GM12878 (cell line): ENCODE measurements around the gene GABRR1.

Experiments used
- GABPA ChIP-seq: IDR thresholded peaks from 2 replicates; pipeline ENCODE4 v1.6.1; 2014; ENCODE audit warnings: antibody characterized with exemption, low read depth, mild to moderate bottlenecking, inconsistent platforms
- IKZF1 ChIP-seq: fragments of 450-650 bp; conservative IDR thresholded peaks from 2 replicates; pipeline ENCODE4 v1.6.1; 2017; ENCODE audit warnings: antibody characterized with exemption, mild to moderate bottlenecking
- TF ChIP-seq, protein P1 (sequence below), 3 experiments: IDR thresholded peaks in 2 of 3; conservative IDR thresholded peaks in 1 of 3; 2 replicates each; pipeline ENCODE4 v1.5.1; 2011; ENCODE audit warnings: low read depth in 3 of 3, low read length in 3 of 3, mild to moderate bottlenecking in 3 of 3, control low read depth in 2 of 3, moderate library complexity in 2 of 3, inconsistent platforms in 1 of 3, mixed read lengths in 1 of 3; ENCODE audit not compliant: control insufficient read depth in 2 of 3, insufficient read depth in 1 of 3; ENCODE audit errors: extremely low read depth in 1 of 3

GRCh38 chr6:89242574-89243330 lies 25.6 kb upstream of the GABRR1 start:
- TF ChIP-seq IKZF1 (no peak), GABPA (no peak)
- TF ChIP-seq, protein P1, sequence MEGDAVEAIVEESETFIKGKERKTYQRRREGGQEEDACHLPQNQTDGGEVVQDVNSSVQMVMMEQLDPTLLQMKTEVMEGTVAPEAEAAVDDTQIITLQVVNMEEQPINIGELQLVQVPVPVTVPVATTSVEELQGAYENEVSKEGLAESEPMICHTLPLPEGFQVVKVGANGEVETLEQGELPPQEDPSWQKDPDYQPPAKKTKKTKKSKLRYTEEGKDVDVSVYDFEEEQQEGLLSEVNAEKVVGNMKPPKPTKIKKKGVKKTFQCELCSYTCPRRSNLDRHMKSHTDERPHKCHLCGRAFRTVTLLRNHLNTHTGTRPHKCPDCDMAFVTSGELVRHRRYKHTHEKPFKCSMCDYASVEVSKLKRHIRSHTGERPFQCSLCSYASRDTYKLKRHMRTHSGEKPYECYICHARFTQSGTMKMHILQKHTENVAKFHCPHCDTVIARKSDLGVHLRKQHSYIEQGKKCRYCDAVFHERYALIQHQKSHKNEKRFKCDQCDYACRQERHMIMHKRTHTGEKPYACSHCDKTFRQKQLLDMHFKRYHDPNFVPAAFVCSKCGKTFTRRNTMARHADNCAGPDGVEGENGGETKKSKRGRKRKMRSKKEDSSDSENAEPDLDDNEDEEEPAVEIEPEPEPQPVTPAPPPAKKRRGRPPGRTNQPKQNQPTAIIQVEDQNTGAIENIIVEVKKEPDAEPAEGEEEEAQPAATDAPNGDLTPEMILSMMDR (IDR thresholded peaks at IDR 0.05 in 2 of 3, conservative IDR thresholded peaks at IDR 0.05 in 1 of 3; ENCODE audit: control insufficient read depth in 2 of 3, extremely low read depth in 1 of 3, insufficient read depth in 1 of 3, low read depth in 3 of 3, low read length in 3 of 3): peak; percentile 23 to 59 (median 31); a peak in 4 of 6 replicates
